NOMO-1 (cell line): ENCODE data around the gene MEGF11.

ENCODE experiments used
- DNase-seq, 2 experiments: peaks; one replicate each; lab custom pipeline; 2025; ENCODE audit not compliant: unreplicated experiment in 2 of 2; lab: John Stamatoyannopoulos, UW

Gene MEGF11

GRCh38 chr15:66075947-66076346 is 177.6 kb downstream of the MEGF11 start:
- DNase-seq = no peak

GRCh38 chr15:66072616-66073361 is 180.8 kb downstream of the MEGF11 start:
- DNase-seq = no peak

- DNase-seq = no peak
These were observed 181.6 kb downstream of the MEGF11 start for GRCh38 chr15:66071921-66072295.

GRCh38 chr15:66071160-66071920 is 182.2 kb downstream of the MEGF11 start:
- DNase-seq = no peak

- DNase-seq = no peak
These were observed 183.2 kb downstream of the MEGF11 start for GRCh38 chr15:66070220-66070934.

- no peak for DNase-seq
These were observed 183.8 kb downstream of the MEGF11 start for GRCh38 chr15:66069751-66070150.

GRCh38 chr15:66068801-66069200 is 184.7 kb downstream of the MEGF11 start:
- DNase-seq = no peak

- no peak for DNase-seq
These were observed 185.9 kb downstream of the MEGF11 start for GRCh38 chr15:66067687-66068086.

- no peak for DNase-seq
These were observed 187.1 kb downstream of the MEGF11 start for GRCh38 chr15:66066481-66066880.

GRCh38 chr15:66066005-66066404 is 187.5 kb downstream of the MEGF11 start:
- no peak for DNase-seq

GRCh38 chr15:66065325-66065724 is 188.2 kb downstream of the MEGF11 start:
- DNase-seq = no peak

- no peak for DNase-seq
These were observed 190.4 kb downstream of the MEGF11 start for GRCh38 chr15:66063147-66063546.

GRCh38 chr15:66057089-66057488 is 196.5 kb downstream of the MEGF11 start:
- DNase-seq = no peak

GRCh38 chr15:66053991-66054390 is 199.6 kb downstream of the MEGF11 start:
- no peak for DNase-seq

- DNase-seq = no peak
These were observed 201.7 kb downstream of the MEGF11 start for GRCh38 chr15:66051833-66052232.

- no peak for DNase-seq
These were observed 203.3 kb downstream of the MEGF11 start for GRCh38 chr15:66050264-66050663.

- DNase-seq = no peak
These were observed 204.2 kb downstream of the MEGF11 start for GRCh38 chr15:66049353-66049752.

GRCh38 chr15:66047321-66048024 is 206.1 kb downstream of the MEGF11 start:
- no peak for DNase-seq

GRCh38 chr15:66046751-66047150 is 206.8 kb downstream of the MEGF11 start:
- DNase-seq = no peak

- no peak for DNase-seq
These were observed 207.2 kb downstream of the MEGF11 start for GRCh38 chr15:66046326-66046725.

GRCh38 chr15:66045542-66045941 is 208.0 kb downstream of the MEGF11 start:
- DNase-seq = no peak
